Right lobe of liver (tissue), 6 donors: ENCODE results near the gene PSMF1. TPM values are rescaled to one million over a fixed set of nuclear protein-coding genes. Genes with fewer than 3 reads are reported as not detected.

Source experiments
- ATAC-seq, 4 donors: fragments of 200-7000 bp; cut with Tn5 transposase; one replicate each; pipeline ENCODE4 v1.9.1; 2020; ENCODE audit warnings: mild to moderate bottlenecking in 4 of 4, moderate library complexity in 4 of 4
- DNase-seq, 3 donors: peaks; one replicate each; pipeline ENCODE4 v3.0.0-alpha.2; 2020
- H3K27ac ChIP-seq, 3 donors: fragments of 200-600 bp; one replicate each; pipeline ENCODE4 v1.8.0; 2022
- H3K27me3 ChIP-seq, 2 donors: fragments of 200-600 bp; one replicate each; pipeline ENCODE4 v1.8.0; 2022
- H3K36me3 ChIP-seq, 4 donors: fragments of 200-600 bp; sonication (generic) in 1 of 4; one replicate each; pipeline versions ENCODE4 v1.5.1 to v1.8.0; 2017 to 2022; ENCODE audit warnings: control low read depth in 1 of 4
- H3K4me1 ChIP-seq, 4 donors: fragments of 200-600 bp; sonication (generic) in 1 of 4; one replicate each; pipeline versions ENCODE4 v1.5.1 to v1.8.0; 2017 to 2022; ENCODE audit warnings: control low read depth in 1 of 4
- H3K4me3 ChIP-seq, 3 donors: fragments of 200-600 bp; one replicate each; pipeline ENCODE4 v1.8.0; 2022
- H3K9me3 ChIP-seq, 4 donors: fragments of 200-600 bp; sonication (generic) in 1 of 4; one replicate each; pipeline versions ENCODE4 v1.5.1 to v1.8.0; 2017 to 2022; ENCODE audit warnings: control low read depth in 1 of 4
- CTCF ChIP-seq, 4 donors: fragments of 200-600 bp in 3 of 4; fragments of 450-650 bp in 1 of 4; IDR thresholded peaks; one replicate each; pipeline versions ENCODE4 v1.5.1 to v1.8.0; 2016 to 2022; ENCODE audit warnings: antibody characterized with exemption in 4 of 4, mild to moderate bottlenecking in 2 of 4
- POLR2A ChIP-seq: fragments of 450-650 bp; IDR thresholded peaks from one replicate; pipeline ENCODE4 v1.6.1; 2017; ENCODE audit warnings: antibody characterized with exemption, mild to moderate bottlenecking
- WGBS: methylation state at CpG from one replicate; pipeline ENCODE4 v1.1.6; 2018; ENCODE audit warnings: low coverage, low lambda C conversion rate; ENCODE audit not compliant: insufficient coverage; ENCODE audit errors: missing lambda C conversion rate; 5-methylcytosine and 5-hydroxymethylcytosine counted together
- intact Hi-C, 2 donors: fragments of 100-400 bp; cut with DNase I; formaldehyde crosslinking; loops; one replicate each; pipeline versions ENCODE4 v1.11.2 to v1.14.1; 2022
- total RNA-seq, 6 experiments: library from RNA; depleted of rRNA in 2 of 6; stranded (reverse); fragments of >200 nt in 2 of 6; fragmentation: NEBNext Ultra II Directional in 3 of 6; extraction: Animal tissue kit (Norgen Biotek cat#: 25700) in 3 of 6; gene quantifications; one replicate each; pipeline versions ENCODE4 v1.1.0 to v1.2.4, GENCODE V29; 2016 to 2023
- donor health status: DM: no; HTN: yes; CAD: no.
- donor health status: DM: no; HTN: no; CAD: no.
- donor health status: DM: no; HTN: no; CAD: no.
- donor health status: DM: no; HTN: yes; CAD: no.
- donor health status: DM: no; HTN: yes; CAD: no.

The PSMF1 gene
- total RNA-seq, 6 experiments from 2014 or later: 82.5 to 260 (median 116) TPM

GRCh38 chr20:1173698-1174097 lies 55.3 kb downstream of the PSMF1 start:
- Histone ChIP-seq H3K27ac (no peak overlapping the region), H3K27me3 (no peaks in the 10 kb centered on the region), H3K36me3 (peaks cover 0 to 20% (median 3%) of the 10 kb centered on the region in 4 donors), H3K4me3 (no peak overlapping the region), H3K9me3 (no peaks in the 10 kb centered on the region), H3K4me1 (peaks cover 0 to 14% (median 5%) of the 10 kb centered on the region in 4 donors)
- TF ChIP-seq POLR2A: no peak
- ATAC-seq: no peak
- intact Hi-C loops: no loop called here
- no peak for DNase-seq
- 87% methylated on average over 3 of the region's 4 CpGs for WGBS

GRCh38 chr20:1174787-1175186 lies 56.4 kb downstream of the PSMF1 start:
- H3K4me3 ChIP-seq: no peak overlapping the region
- WGBS: 89% methylated on average over 8 of the region's 8 CpGs
- no peak for ATAC-seq
- DNase-seq: no peak
- TF ChIP-seq CTCF (IDR thresholded peaks at IDR 0.05): no peak
- no peak for TF ChIP-seq POLR2A
- H3K36me3 ChIP-seq: peaks cover 0 to 9% (median 3%) of the 10 kb centered on the region in 4 donors
- H3K4me1 ChIP-seq: peaks cover 0 to 20% (median 7%) of the 10 kb centered on the region in 4 donors
- H3K27me3 ChIP-seq: no peaks in the 10 kb centered on the region
- intact Hi-C loops: no loop called here
- no peak overlapping the region for H3K27ac ChIP-seq
- no peaks in the 10 kb centered on the region for H3K9me3 ChIP-seq

- Histone ChIP-seq H3K36me3 (no peaks in the 10 kb centered on the region), H3K27ac (no peak overlapping the region), H3K9me3 (no peaks in the 10 kb centered on the region), H3K4me3 (no peak overlapping the region), H3K27me3 (no peaks in the 10 kb centered on the region), H3K4me1 (peaks cover 0 to 20% (median 7%) of the 10 kb centered on the region in 4 donors)
- DNase-seq (no peak), ATAC-seq (peak; percentile 17 to 58 (median 39))
- no CpG with 5 or more reads among the region's 5 CpGs for WGBS
- intact Hi-C loops: no loop called here
- no peak for TF ChIP-seq POLR2A
- peak in 1 of 4 donors; percentile 24 for TF ChIP-seq CTCF (IDR thresholded peaks at IDR 0.05)
These were observed 59.3 kb downstream of the PSMF1 start for GRCh38 chr20:1177680-1178079.

- peaks cover 0 to 20% (median 7%) of the 10 kb centered on the region in 4 donors for H3K4me1 ChIP-seq
- DNase-seq (no peak), ATAC-seq (no peak)
- no peak overlapping the region for H3K4me3 ChIP-seq
- intact Hi-C loops: no loop called here
- no peaks in the 10 kb centered on the region for H3K27me3 ChIP-seq
- no peak overlapping the region for H3K27ac ChIP-seq
- TF ChIP-seq CTCF (IDR thresholded peaks at IDR 0.05) (no peak), POLR2A (no peak)
- H3K9me3 ChIP-seq: no peaks in the 10 kb centered on the region
- 83% methylated on average over 2 of the region's 3 CpGs for WGBS
- no peaks in the 10 kb centered on the region for H3K36me3 ChIP-seq
These were observed 59.7 kb downstream of the PSMF1 start for GRCh38 chr20:1178103-1178502.

- H3K9me3 ChIP-seq: no peaks in the 10 kb centered on the region
- intact Hi-C loops: no loop called here
- no peaks in the 10 kb centered on the region for H3K27me3 ChIP-seq
- DNase-seq (no peak), ATAC-seq (peak in 2 of 4 donors; percentile 22 to 53)
- 53% methylated on average over 3 of the region's 3 CpGs for WGBS
- no peak overlapping the region for H3K27ac ChIP-seq
- H3K4me3 ChIP-seq: no peak overlapping the region
- no peaks in the 10 kb centered on the region for H3K36me3 ChIP-seq
- TF ChIP-seq POLR2A (no peak), CTCF (IDR thresholded peaks at IDR 0.05) (no peak)
- peaks cover 0 to 20% (median 7%) of the 10 kb centered on the region in 4 donors for H3K4me1 ChIP-seq
These were observed 60.2 kb downstream of the PSMF1 start for GRCh38 chr20:1178623-1179022.
